H1 (cell line): Measurements from ENCODE around the gene TMPRSS2.

Source experiments
- BCL11A ChIP-seq, 2 experiments: IDR thresholded peaks; one replicate each; pipeline ENCODE4 v1.6.1; 2011; ENCODE audit warnings: low read depth in 2 of 2, low read length in 2 of 2, mild to moderate bottlenecking in 2 of 2
- BRCA1 ChIP-seq: IDR thresholded peaks from 2 replicates; pipeline ENCODE4 v1.6.1; 2012; ENCODE audit warnings: low read depth, low read length, improper control_type of control experiment
- CHD1 ChIP-seq: IDR thresholded peaks from 2 replicates; pipeline ENCODE4 v1.6.1; 2012; ENCODE audit warnings: low read depth, low read length, improper control_type of control experiment
- FOSL1 ChIP-seq: IDR thresholded peaks from 2 replicates; pipeline ENCODE4 v1.6.1; 2011; ENCODE audit warnings: mild to moderate bottlenecking, low read depth, low read length, moderate library complexity; ENCODE audit not compliant: insufficient read depth
- GABPA ChIP-seq: IDR thresholded peaks from 2 replicates; pipeline ENCODE4 v1.6.1; 2011; ENCODE audit warnings: mild to moderate bottlenecking, low read length, moderate library complexity, borderline replicate concordance; ENCODE audit not compliant: insufficient read depth
- HDAC2 ChIP-seq, 2 experiments: fragments of 300-600 bp in 1 of 2; sonication (generic) in 1 of 2; IDR thresholded peaks; 2 replicates each; pipeline ENCODE4 v1.6.1; 2011 to 2012; ENCODE audit warnings: low read depth in 2 of 2, low read length in 2 of 2, mild to moderate bottlenecking in 2 of 2, moderate library complexity in 2 of 2, borderline replicate concordance in 1 of 2, inconsistent platforms in 1 of 2
- PHF8 ChIP-seq: fragments of 200-600 bp; sonication (generic); conservative IDR thresholded peaks from 2 replicates; pipeline ENCODE4 v1.7.1; 2012; ENCODE audit warnings: low read depth, mild to moderate bottlenecking, inconsistent platforms, low read length, moderate library complexity
- POLR2A ChIP-seq, 2 experiments: IDR thresholded peaks; 1 replicate in 1 of 2; 2 replicates in 1 of 2; pipeline ENCODE4 v1.6.1; 2011; ENCODE audit warnings: low read depth in 2 of 2, low read length in 2 of 2, mild to moderate bottlenecking in 2 of 2; ENCODE audit errors: control extremely low read depth in 1 of 2
- POLR2AphosphoS5 ChIP-seq: IDR thresholded peaks from 2 replicates; pipeline ENCODE4 v1.6.1; 2011; ENCODE audit warnings: low read depth, low read length
- RFX5 ChIP-seq: IDR thresholded peaks from 2 replicates; pipeline ENCODE4 v1.6.1; 2011; ENCODE audit warnings: low read depth, low read length, improper control_type of control experiment, borderline replicate concordance
- RNF2 ChIP-seq: fragments of 200-900, 300-1000 bp; sonication (generic); IDR thresholded peaks from 2 replicates; pipeline ENCODE4 v1.7.1; 2016; ENCODE audit warnings: borderline replicate concordance, low read depth, mild to moderate bottlenecking, antibody characterized with exemption, low read length; ENCODE audit not compliant: poor library complexity, severe bottlenecking; ENCODE audit errors: missing control alignments
- RXRA ChIP-seq: IDR thresholded peaks from 2 replicates; pipeline ENCODE4 v1.6.1; 2011; ENCODE audit warnings: low read depth, mild to moderate bottlenecking, low read length, moderate library complexity; ENCODE audit not compliant: insufficient read depth
- YY1 ChIP-seq: IDR thresholded peaks from 2 replicates; pipeline ENCODE4 v1.6.1; 2011; ENCODE audit warnings: low read depth, mild to moderate bottlenecking, low read length
- TF ChIP-seq, protein P1 (sequence below), 3 experiments: IDR thresholded peaks; 1 replicate in 2 of 3; 2 replicates in 1 of 3; pipeline versions ENCODE4 v1.5.1 to v1.6.1; 2011; ENCODE audit warnings: low read length in 3 of 3, mild to moderate bottlenecking in 3 of 3, inconsistent platforms in 2 of 3, low read depth in 1 of 3, moderate library complexity in 1 of 3; ENCODE audit not compliant: insufficient read depth in 1 of 3; ENCODE audit errors: control extremely low read depth in 1 of 3

GRCh38 chr21:41429305-41429704 lies 78.7 kb downstream of the TMPRSS2 start:
- no peak for TF ChIP-seq POLR2A (IDR thresholded peaks at IDR 0.05; ENCODE audit: control extremely low read depth in 1 of 2, low read depth in 2 of 2, low read length in 2 of 2)
- TF ChIP-seq YY1, result no peak
- no peak for TF ChIP-seq RFX5
- TF ChIP-seq RXRA, result no peak
- TF ChIP-seq FOSL1, result no peak
- TF ChIP-seq BCL11A (IDR thresholded peaks at IDR 0.05; ENCODE audit: low read depth in 2 of 2, low read length in 2 of 2), result no peak
- TF ChIP-seq HDAC2 (IDR thresholded peaks at IDR 0.05; ENCODE audit: borderline replicate concordance in 1 of 2, low read depth in 2 of 2, low read length in 2 of 2), result no peak
- TF ChIP-seq, protein P1, sequence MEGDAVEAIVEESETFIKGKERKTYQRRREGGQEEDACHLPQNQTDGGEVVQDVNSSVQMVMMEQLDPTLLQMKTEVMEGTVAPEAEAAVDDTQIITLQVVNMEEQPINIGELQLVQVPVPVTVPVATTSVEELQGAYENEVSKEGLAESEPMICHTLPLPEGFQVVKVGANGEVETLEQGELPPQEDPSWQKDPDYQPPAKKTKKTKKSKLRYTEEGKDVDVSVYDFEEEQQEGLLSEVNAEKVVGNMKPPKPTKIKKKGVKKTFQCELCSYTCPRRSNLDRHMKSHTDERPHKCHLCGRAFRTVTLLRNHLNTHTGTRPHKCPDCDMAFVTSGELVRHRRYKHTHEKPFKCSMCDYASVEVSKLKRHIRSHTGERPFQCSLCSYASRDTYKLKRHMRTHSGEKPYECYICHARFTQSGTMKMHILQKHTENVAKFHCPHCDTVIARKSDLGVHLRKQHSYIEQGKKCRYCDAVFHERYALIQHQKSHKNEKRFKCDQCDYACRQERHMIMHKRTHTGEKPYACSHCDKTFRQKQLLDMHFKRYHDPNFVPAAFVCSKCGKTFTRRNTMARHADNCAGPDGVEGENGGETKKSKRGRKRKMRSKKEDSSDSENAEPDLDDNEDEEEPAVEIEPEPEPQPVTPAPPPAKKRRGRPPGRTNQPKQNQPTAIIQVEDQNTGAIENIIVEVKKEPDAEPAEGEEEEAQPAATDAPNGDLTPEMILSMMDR (IDR thresholded peaks at IDR 0.05; ENCODE audit: control extremely low read depth in 1 of 3, insufficient read depth in 1 of 3, low read depth in 1 of 3, low read length in 3 of 3), result no peak
- TF ChIP-seq PHF8, result no peak
- TF ChIP-seq BRCA1, result no peak
- TF ChIP-seq GABPA, result no peak
- TF ChIP-seq CHD1, result no peak
- TF ChIP-seq POLR2AphosphoS5, result no peak
- TF ChIP-seq RNF2, result no peak
